ENCODE results near the gene OSCP1.

DNA sequence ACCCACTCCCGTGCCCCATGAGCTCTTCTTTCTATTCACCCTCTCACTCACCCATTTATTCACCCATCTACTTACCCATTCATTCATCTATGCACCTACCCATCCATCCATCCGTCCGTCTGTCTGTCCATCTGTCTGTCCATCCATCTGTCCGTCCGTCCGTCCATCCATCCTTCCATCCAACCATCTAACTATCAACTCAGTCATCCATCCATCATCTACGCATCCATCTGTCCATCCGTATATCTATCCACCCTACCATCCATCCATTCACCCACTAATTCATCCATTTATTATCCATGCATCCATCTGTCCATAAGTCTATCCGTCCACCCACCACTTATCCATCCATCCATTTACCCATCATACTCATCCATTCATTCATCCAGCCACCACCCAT, 43.3 kb upstream of the OSCP1 start:
- TF ChIP-seq, protein P1, sequence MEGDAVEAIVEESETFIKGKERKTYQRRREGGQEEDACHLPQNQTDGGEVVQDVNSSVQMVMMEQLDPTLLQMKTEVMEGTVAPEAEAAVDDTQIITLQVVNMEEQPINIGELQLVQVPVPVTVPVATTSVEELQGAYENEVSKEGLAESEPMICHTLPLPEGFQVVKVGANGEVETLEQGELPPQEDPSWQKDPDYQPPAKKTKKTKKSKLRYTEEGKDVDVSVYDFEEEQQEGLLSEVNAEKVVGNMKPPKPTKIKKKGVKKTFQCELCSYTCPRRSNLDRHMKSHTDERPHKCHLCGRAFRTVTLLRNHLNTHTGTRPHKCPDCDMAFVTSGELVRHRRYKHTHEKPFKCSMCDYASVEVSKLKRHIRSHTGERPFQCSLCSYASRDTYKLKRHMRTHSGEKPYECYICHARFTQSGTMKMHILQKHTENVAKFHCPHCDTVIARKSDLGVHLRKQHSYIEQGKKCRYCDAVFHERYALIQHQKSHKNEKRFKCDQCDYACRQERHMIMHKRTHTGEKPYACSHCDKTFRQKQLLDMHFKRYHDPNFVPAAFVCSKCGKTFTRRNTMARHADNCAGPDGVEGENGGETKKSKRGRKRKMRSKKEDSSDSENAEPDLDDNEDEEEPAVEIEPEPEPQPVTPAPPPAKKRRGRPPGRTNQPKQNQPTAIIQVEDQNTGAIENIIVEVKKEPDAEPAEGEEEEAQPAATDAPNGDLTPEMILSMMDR (IDR thresholded peaks at IDR 0.05; ENCODE audit: low read depth, low read length, poor library complexity, severe bottlenecking), result no peak
- no peak for TF ChIP-seq EZH2phosphoT487 (IDR thresholded peaks at IDR 0.05; ENCODE audit: borderline replicate concordance, low read length)

Measured in DOHH2 (cell line).